GM19395 (cell line): ENCODE data around the gene CLDN16.

Source experiments
- ATAC-seq: cut with Tn5 transposase; IDR thresholded peaks from one replicate; pipeline ENCODE4 v1.9.1; 2021; ENCODE audit warnings: mild to moderate bottlenecking, moderate library complexity; ENCODE audit not compliant: unreplicated experiment

The CLDN16 gene, protein sequence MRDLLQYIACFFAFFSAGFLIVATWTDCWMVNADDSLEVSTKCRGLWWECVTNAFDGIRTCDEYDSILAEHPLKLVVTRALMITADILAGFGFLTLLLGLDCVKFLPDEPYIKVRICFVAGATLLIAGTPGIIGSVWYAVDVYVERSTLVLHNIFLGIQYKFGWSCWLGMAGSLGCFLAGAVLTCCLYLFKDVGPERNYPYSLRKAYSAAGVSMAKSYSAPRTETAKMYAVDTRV

DNA sequence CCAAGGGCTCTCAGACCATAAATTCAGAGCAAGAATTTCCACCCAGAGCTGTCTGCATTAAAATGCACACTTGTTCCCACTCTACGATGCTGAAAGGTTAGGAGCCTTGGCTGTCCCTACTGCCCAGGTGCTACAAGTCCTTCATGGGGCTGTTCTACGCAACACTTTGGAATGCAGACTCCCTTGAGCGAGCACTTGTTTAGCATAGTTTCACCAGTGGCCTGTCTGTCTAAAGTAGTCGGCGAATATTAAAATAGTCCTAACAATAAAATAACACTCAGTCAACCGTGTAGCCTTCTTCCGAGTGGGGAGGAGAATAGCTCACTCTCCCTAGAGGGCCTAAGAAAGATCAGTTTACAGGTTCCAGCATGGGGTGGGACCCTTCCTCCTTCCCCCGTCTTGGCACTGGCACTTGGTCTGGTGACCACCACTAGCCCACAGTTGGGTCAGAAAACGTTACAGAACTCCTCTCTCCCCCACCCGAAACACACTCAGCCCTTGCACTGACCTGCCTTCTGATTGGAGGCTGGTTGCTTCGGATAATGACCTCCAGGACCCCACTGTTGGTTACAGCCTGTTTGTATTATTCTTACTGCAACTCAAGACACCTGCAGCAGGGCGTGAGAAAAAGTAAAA lies at the start of gene CLDN16:
Gene CLDN16, plus strand, starts transcription at position 586 of the 636 bp plus-strand sequence. CDS start 167 bp downstream, outside the sequence.
- ATAC-seq: no peak

DNA sequence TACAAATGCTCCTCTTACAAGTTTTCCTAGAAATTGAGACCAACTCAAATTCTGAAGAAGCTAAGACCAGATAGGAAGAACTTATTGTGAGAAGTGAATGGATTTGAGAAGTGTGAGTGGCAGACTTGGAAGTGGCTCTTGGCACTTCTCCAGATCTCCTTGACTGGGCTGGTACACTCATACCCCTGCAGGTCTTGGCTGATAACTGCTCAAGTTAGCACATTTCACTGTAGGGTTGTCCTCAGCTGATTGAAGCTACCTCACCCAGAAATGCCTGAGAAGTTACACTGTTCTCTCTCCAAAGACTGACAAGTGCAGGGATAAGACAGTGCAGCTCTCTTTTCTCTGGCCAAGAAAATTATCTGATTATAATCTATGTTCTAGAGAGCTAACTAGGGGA lies 49.2 kb upstream of the CLDN16 start:
- ATAC-seq: no peak

DNA sequence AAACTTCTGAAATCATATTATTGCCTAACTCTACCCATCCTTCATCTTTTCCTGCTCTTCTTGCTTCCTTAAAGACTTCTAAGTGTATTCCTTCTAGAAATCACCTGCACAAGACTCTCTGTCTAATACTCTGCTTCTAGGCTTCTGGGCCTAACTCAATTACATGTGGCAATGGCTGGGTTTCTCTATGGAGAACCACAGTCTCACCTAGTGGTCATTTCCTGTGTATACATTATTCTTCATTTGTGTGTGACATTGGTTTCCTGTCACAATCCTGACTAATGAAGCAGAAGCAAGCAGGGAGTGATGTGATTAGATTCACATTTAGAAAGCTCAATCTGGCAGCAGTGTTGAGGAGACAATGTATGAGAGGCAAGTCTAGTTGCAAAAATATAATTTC lies 48.8 kb upstream of the CLDN16 start:
- ATAC-seq: peak; percentile 73

DNA sequence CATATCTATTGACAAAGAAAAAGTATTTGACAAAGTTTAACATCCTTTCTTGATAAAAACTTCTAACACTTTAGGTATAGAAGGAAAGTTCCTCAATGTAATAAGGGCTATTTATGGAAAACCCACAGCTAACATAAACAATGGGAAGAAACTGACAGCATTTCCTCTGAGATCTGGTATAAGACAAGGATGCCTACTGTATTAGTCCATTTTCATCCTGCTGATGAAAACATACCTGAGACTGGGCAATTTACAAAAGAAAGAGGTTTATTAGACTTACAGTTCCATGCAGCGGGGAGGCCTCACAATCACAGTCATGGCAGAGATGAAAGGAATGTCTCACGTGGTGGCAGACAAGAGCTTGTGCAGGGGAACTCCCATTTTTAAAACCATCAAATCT lies 47.9 kb upstream of the CLDN16 start:
- no peak for ATAC-seq

DNA sequence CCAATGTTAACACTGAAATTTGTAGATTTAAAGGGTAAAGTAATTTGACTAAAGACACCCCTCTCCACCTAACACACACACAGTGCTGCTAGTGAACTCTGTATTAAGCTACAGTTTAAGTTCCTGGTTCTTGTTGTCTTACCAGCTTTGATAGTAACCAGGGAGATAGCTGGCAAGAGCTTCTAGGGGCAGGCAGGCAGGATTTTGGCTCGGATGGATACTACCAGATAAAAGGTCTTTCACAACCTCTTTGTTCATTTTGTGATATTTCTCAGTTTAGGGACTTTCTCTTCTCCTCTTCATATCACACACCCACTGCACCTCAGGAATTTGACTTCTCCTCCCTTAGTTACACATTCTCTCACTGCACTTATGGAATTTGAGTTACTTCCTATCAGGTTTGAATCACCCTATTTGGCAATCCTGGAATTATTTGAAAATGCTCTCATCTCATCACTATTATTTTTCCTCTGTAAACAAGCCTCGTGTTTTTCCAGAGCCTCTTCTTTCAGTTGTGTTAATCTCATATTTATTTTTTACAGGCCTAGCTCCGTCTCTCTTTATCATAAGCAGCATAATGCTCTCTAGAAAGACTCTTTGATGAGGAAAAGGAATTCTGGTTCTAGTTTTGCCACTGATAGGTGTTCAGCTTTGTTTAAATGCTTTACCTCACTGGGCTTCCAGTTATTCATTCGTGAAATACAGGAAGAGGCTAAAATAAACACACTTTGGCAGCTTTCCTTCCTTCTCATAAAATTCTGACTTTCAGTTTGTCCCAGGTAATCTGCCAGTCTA lies 42.7 kb upstream of the CLDN16 start:
- ATAC-seq: no peak

DNA sequence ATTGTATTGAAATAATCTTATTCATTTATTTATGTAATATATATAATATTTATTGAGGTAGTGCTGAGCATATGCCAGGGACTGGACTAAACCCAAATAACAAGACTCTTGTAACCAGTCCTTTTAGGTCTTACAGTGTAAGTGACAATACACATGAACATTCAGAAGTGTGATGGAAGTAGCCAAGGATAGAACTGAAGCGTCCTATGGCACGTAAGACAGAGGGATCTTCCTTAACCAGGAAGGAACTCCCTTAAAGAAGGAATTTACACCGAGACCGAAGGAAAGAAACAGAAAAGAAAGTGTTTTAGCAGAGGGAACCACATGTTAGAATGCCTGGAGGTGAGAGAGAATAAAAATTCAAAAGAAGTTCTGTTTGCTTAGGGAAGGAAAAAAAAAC lies 42.1 kb upstream of the CLDN16 start:
- ATAC-seq: no peak

DNA sequence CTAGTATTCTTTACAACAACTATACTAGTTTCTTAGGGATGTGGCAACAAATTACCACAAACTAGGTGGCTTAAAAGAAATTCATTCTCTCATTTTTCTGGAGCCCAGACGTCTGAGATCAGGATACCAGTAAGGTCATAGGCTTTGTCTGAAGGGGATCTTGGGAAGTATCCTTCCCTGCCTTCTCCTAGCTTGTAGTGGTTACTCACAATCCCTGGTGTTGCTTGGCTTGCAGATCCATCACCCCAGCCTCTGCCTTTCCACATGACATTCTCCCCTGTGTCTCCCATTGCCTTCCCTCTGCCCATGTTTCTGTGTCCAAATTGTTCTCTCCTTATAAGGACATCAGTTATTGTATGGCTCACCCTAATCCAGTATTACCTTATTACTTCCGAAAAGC lies 41.4 kb upstream of the CLDN16 start:
- ATAC-seq: no peak

DNA sequence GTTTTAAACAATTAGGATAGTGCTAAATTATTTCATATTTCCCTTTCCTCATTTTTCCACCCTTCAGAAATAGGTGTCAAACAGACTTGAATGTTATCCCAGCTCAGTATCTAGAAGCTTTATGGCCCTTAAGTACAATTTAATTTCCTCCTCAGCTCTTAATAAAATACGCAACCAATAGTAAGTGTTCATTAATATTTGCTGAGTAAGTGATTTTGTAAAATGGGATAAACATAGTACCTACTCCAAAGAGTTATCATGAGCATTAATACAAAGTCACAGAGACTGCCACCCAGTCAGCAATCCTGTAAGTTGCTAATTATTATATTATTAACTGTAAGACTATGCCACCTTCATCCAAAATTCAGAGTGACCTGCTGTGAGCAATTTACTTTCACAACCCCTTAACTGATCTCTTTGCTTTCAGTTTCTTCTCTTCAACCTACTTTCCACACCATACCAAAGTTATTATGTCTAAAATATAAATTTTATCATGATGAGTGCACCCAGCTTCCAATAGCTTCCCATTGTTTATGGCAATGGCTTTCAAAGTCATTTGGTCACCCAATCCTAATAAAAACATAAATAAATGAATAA lies 35.0 kb upstream of the CLDN16 start:
- ATAC-seq: no peak

DNA sequence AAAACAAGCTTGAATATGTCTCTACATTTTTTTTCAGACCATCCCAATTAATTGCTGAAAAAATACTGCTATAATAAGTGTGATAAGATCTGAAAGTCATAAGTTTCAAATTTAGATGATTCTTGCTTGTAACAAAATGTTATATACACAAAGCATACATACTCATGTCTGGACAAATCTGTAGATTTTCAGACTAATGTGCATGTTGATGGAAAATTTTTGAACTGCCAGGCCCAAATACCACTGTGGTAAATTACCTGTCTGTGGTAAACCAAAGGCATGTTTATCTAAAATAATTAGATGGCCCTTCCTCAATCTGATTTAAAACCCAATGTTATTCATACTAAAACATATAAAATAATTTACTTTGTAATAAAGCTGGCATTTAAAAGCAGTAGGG lies 31.7 kb upstream of the CLDN16 start:
- no peak for ATAC-seq

DNA sequence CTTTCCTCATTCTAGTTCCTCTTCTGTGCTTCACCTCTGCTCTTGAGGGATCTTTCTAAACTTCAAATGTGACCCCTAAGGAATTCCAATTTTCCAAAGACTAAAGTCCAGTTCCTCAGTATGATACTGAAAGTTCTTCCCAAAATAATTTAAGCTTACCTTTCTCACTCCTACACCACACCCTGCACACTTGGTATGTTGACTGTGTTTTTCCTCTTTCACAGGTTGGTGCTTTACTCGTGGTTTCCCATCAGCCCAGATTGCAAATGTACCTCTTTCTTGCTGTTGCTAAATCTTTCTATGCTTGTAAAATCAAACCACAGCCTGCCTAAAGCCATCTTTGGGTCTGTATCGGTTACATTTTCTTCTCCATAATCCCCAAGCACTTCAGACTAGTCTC lies 30.5 kb upstream of the CLDN16 start:
- ATAC-seq: no peak

DNA sequence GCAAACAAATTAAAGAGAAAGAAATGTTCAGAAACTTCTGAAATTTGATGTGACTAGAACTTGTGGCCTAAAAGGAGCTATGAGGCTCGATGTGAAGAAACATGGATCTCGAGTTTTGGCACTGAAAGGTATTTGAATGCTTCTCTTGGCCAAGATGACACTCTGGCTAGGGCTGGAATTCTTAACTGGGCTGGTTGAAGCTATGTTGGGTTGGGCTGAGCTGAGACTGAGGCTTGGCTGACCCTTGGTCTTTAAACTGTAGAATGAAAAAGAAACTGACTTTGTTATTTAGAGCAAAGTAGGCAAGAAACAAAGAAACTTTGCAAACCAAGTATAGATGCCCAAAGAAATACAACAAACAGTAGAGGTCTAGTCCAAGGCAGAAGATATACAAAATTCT lies 28.1 kb upstream of the CLDN16 start:
- no peak for ATAC-seq

DNA sequence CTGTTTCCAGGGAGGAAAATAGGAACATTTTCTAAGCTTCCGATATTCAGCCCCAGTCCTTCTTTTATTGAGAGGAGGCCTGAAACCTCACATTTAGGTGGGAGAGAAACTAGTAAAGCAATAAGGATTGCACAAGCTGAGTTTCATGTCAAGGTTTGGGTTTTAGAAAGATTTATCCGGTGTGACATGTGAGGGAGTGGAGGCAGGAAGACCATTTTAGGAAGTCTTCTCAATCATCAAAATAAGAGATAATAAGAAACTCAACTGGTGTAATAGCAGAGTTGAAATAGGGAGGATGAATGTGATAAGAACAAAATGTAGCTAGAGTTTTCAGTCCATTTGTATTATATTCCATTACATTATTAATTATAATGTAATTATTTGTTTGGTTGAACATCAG lies 27.7 kb upstream of the CLDN16 start:
- ATAC-seq: no peak

DNA sequence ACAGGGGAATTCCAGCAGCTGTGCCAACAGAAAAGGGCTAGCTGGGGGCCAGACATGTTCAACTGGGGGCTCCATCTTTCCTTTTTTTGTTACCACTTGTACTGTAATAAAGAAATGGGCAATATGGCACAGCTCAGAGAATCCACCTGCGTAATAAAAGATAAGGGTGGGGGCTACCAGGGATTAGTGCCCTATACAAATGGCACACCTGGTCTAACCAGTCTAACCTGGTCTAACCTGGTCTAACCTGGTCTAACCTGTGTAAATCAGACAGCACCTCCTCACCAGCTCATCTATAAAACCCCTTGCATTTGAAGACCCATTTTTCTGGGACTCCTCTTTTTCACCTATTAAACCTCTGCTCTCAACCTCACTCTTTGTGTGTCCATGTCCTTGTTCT lies 26.2 kb upstream of the CLDN16 start:
- no peak for ATAC-seq

DNA sequence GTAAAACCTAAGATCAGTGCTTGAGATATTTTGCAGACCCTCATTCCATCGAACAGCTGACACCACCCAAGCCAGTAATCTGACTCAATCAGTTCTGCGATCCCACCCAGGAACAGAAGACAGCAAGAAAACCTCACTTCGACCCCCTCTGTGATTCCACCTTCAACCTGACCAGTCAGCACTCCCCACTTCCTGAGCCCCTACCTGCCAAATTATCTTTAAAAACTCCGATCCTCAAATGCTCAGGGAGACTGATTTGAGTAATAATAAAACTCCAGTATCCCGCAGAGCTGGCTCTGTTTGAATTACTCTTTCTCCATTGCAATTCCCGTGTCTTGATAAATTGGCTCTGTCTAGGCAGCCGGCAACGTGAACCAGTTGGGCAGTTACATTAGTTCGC lies 25.7 kb upstream of the CLDN16 start:
- ATAC-seq: no peak

DNA sequence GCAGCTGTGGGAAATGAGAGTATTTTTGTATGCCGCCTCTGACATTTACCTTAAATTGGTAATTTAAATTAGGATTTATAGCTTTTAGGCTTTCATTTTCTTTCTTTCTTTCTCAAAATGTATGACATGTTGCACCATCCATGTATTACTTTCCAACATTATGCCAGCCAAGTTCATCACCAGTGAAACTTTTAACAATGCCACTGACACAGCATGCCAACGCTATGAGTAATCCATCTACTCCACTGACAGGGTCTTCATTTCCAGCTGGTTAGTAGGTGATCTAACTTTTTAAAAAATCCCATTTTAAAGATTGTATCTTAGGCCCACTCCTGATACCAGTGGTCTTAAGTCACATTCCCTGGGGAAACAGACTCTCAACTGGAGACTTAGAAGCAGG lies 21.8 kb upstream of the CLDN16 start:
- no peak for ATAC-seq

DNA sequence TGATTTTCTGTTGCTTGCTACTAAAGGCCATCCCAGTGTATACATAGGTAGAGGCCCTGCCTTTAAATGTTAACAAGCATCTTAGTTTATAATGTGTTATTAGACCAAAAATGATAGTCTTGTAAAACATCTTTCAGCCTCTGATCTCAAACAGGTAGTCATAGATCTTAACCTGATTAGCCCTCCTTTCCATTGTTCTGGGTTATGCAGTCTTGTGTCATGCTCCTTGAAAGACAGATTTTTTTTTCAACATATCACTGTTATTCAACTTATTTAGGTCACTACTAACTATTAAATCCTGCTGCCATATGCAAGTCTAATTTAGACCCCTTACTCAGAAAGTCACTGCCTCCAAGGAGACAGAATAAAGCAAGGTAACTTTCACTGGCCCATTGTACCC lies 19.1 kb upstream of the CLDN16 start:
- ATAC-seq: no peak

DNA sequence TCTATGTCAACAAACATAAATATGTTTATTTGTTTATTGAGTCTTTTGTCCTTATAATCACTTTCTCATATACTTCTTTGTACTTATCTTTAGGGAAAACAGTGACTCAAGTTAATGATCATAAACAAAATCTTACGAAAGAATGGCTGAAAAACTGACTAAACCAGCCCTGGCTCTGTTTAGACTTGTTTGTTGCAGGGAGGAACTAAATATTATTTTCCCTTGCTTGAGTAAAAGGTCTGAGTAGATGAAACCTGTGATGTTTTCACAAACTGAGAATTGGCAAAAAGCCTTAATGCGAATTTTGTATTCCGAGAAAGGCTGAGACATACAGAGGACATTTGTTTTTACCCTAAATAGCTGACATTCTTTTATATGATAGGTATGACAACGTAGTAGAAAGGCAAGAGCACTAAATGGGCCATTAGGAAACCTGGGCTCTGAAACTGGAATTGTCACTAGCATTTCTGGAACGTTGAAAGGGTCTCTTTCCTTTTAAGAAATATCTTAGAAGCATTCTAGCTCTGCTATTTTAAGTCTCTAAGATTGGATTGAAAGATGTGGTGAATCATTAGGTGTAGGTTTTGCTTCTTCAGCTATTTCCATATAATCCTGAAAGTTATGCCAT lies 18.2 kb upstream of the CLDN16 start:
- ATAC-seq: no peak

DNA sequence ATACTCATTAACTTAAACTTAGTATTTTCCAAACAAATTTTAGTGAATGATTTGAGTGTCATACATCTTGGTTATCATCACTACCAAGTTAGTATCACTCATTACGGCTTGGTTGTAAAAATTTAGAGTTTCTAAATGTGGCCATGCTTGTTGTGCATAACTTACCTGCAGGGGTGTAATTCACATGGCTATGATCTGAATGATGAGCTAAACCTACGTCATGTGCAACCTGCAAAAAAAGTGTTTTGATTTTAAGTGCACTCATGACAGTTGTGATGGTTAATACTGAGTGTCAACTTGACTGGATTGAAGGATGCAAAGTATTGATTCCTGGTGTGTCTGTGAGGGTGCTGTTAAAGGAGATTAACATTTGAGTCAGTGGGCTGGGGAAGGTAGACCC lies 17.6 kb upstream of the CLDN16 start:
- no peak for ATAC-seq

DNA sequence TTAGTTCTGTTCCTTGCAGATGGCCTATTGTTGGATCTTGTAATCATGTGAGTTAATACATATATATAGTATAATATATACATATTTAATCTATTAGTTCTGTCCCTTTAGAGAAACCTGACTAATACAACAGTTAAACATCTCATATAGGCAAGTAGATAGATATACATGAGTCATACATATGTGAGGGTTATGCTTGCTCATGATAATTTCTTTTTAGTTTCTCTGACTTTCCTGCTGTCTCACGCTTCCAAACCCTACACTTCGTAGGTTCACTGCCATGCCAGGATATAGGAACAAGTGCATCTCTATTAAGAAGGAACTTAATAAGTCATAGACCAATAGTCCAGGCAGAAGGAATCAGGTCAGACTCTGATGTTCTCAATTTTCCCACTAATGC lies 16.8 kb upstream of the CLDN16 start:
- no peak for ATAC-seq

DNA sequence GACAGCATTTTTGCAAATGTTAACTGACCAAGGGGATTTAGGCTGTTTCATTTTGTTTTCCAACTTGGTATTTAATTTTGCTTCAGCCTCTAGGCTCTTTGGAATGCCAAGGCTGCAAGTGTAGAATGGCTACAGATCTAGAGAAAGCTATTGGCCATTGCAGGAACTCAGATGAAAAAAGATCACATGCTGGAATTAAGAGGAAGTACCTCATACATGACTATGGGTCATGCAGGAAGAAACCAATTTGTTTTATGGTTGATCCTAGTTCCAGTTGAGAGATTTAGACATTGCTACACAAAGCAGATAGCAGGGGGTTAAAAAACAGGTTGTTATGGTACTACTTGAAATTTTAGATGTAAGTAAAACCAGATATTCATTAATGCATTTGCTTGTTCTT lies 12.7 kb upstream of the CLDN16 start:
- ATAC-seq: no peak

DNA sequence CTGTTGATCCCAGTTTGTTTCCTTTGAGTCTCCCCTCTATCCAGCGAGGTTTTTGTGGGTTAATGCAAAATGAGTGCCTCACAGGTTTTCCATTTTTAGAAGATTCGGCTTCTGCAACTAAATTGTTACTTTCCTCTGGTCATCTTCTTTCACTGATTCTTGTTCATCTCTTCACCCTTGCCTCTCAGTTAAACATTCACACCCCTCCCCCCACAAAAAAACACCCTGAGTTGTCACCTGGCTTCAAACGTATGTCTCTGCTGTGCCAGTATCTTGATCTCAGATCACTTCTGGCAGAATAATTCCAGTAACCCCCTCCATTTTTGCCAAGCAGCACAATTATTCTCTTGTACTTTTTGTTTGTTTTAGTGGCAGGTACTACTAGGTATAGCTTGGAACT lies 12.3 kb upstream of the CLDN16 start:
- no peak for ATAC-seq
